Measurements from ENCODE around the gene TRAF3IP1. TPM values are rescaled to one million over a fixed set of nuclear protein-coding genes. Genes with fewer than 3 reads are reported as not detected.
"Not testable (repeated sequence)": the region's sequence is repeated elsewhere in the genome, so short reads cannot be mapped to it uniquely, and the experiment has no call there.

The TRAF3IP1 gene
- total and polyA plus RNA-seq, 5 donors: 6.3 to 19.9 (median 16.9) TPM

- no peaks in the 10 kb centered on the region for H3K4me1 ChIP-seq (ENCODE audit: control insufficient read depth, insufficient read depth, low read length)
- ATAC-seq (no peak), DNase-seq (no peak)
- no peak overlapping the region for H3K4me3 ChIP-seq (ENCODE audit: low read length)
- no peaks in the 10 kb centered on the region for H3K9me3 ChIP-seq (ENCODE audit: control insufficient read depth, low read length)
- H3K27ac ChIP-seq (ENCODE audit: low read length): no peak overlapping the region
- 95% methylated on average over 21 of the region's 21 CpGs for WGBS
- intact Hi-C loops (cut with DNase I): no loop called here
- no peaks in the 10 kb centered on the region for H3K27me3 ChIP-seq (ENCODE audit: control insufficient read depth, insufficient read depth)
Observed at GRCh38 chr2:238403632-238404405, 83.5 kb downstream of the TRAF3IP1 start.

- intact Hi-C loops (cut with DNase I): no loop called here
Observed at GRCh38 chr2:238404406-238405216, 84.3 kb downstream of the TRAF3IP1 start.

GRCh38 chr2:238405217-238405555 lies 84.9 kb downstream of the TRAF3IP1 start:
- H3K4me1 ChIP-seq (ENCODE audit: control insufficient read depth, insufficient read depth, low read length); H3K27ac ChIP-seq (ENCODE audit: low read length); H3K4me3 ChIP-seq (ENCODE audit: low read length); ATAC-seq; H3K27me3 ChIP-seq (ENCODE audit: control insufficient read depth, insufficient read depth); H3K9me3 ChIP-seq (ENCODE audit: control insufficient read depth, low read length); intact Hi-C loops (cut with DNase I); DNase-seq: not testable (repeated sequence)
- WGBS: 94% methylated on average over 4 of the region's 4 CpGs

More at GRCh38 chr2:238404406-238405216, 84.3 kb downstream of the TRAF3IP1 start:
- no peak overlapping the region for H3K4me3 ChIP-seq (ENCODE audit: low read length)
- H3K9me3 ChIP-seq (ENCODE audit: control insufficient read depth, low read length): no peaks in the 10 kb centered on the region
- DNase-seq (no peak), ATAC-seq (no peak)
- 92% methylated on average over 19 of the region's 19 CpGs for WGBS
- H3K27me3 ChIP-seq (ENCODE audit: control insufficient read depth, insufficient read depth): no peaks in the 10 kb centered on the region
- no peak overlapping the region for H3K27ac ChIP-seq (ENCODE audit: low read length)
- H3K4me1 ChIP-seq (ENCODE audit: control insufficient read depth, insufficient read depth, low read length): no peaks in the 10 kb centered on the region

- WGBS: 90% methylated on average over 20 of the region's 20 CpGs
- H3K4me3 ChIP-seq (ENCODE audit: low read length): no peak overlapping the region
Observed at GRCh38 chr2:238406221-238406997, 86.1 kb downstream of the TRAF3IP1 start.

GRCh38 chr2:238406998-238407285 lies 86.6 kb downstream of the TRAF3IP1 start:
- Histone ChIP-seq H3K27me3 (ENCODE audit: control insufficient read depth, insufficient read depth) (no peaks in the 10 kb centered on the region), H3K9me3 (ENCODE audit: control insufficient read depth, low read length) (no peaks in the 10 kb centered on the region), H3K27ac (ENCODE audit: low read length) (no peak overlapping the region), H3K4me3 (ENCODE audit: low read length) (no peak overlapping the region), H3K4me1 (ENCODE audit: control insufficient read depth, insufficient read depth, low read length) (no peaks in the 10 kb centered on the region)
- whole genome bisulfite sequencing: 85% methylated on average over 8 of the region's 8 CpGs
- intact Hi-C loops (cut with DNase I): no loop called here
- ATAC-seq (no peak), DNase-seq (no peak)

More at GRCh38 chr2:238406221-238406997, 86.1 kb downstream of the TRAF3IP1 start:
- H3K4me1 ChIP-seq (ENCODE audit: control insufficient read depth, insufficient read depth, low read length): no peaks in the 10 kb centered on the region
- no peak for DNase-seq
- H3K27me3 ChIP-seq (ENCODE audit: control insufficient read depth, insufficient read depth): no peaks in the 10 kb centered on the region
- no peaks in the 10 kb centered on the region for H3K9me3 ChIP-seq (ENCODE audit: control insufficient read depth, low read length)
- intact Hi-C loops (cut with DNase I): no loop called here
- no peak overlapping the region for H3K27ac ChIP-seq (ENCODE audit: low read length)
- no peak for ATAC-seq

GRCh38 chr2:238407566-238407965 lies 87.2 kb downstream of the TRAF3IP1 start:
- DNase-seq (no peak), ATAC-seq (no peak)
- WGBS: 96% methylated on average over 11 of the region's 11 CpGs
- no peak overlapping the region for H3K4me3 ChIP-seq (ENCODE audit: low read length)
- no peaks in the 10 kb centered on the region for H3K4me1 ChIP-seq (ENCODE audit: control insufficient read depth, insufficient read depth, low read length)
- H3K27ac ChIP-seq (ENCODE audit: low read length): no peak overlapping the region
- intact Hi-C loops (cut with DNase I): no loop called here
- H3K27me3 ChIP-seq (ENCODE audit: control insufficient read depth, insufficient read depth): no peaks in the 10 kb centered on the region
- no peaks in the 10 kb centered on the region for H3K9me3 ChIP-seq (ENCODE audit: control insufficient read depth, low read length)

- Histone ChIP-seq H3K4me1 (ENCODE audit: control insufficient read depth, insufficient read depth, low read length) (no peaks in the 10 kb centered on the region), H3K9me3 (ENCODE audit: control insufficient read depth, low read length) (no peaks in the 10 kb centered on the region), H3K4me3 (ENCODE audit: low read length) (no peak overlapping the region), H3K27me3 (ENCODE audit: control insufficient read depth, insufficient read depth) (no peaks in the 10 kb centered on the region), H3K27ac (ENCODE audit: low read length) (no peak overlapping the region)
- WGBS: 86% methylated on average over 17 of the region's 17 CpGs
- no peak for DNase-seq
- intact Hi-C loops (cut with DNase I): no loop called here
- no peak for ATAC-seq
Observed at GRCh38 chr2:238408615-238409340, 88.5 kb downstream of the TRAF3IP1 start.

GRCh38 chr2:238409341-238410199 lies 89.3 kb downstream of the TRAF3IP1 start:
- H3K27ac ChIP-seq (ENCODE audit: low read length): no peak overlapping the region
- H3K9me3 ChIP-seq (ENCODE audit: control insufficient read depth, low read length): no peaks in the 10 kb centered on the region
- WGBS: 89% methylated on average over 34 of the region's 34 CpGs
- DNase-seq (no peak), ATAC-seq (no peak)
- H3K4me1 ChIP-seq (ENCODE audit: control insufficient read depth, insufficient read depth, low read length): no peaks in the 10 kb centered on the region
- intact Hi-C loops (cut with DNase I): no loop called here
- H3K4me3 ChIP-seq (ENCODE audit: low read length): no peak overlapping the region
- no peaks in the 10 kb centered on the region for H3K27me3 ChIP-seq (ENCODE audit: control insufficient read depth, insufficient read depth)

GRCh38 chr2:238412067-238412767 lies 91.9 kb downstream of the TRAF3IP1 start:
- ATAC-seq (no peak), DNase-seq (no peak)
- WGBS: 87% methylated on average over 12 of the region's 12 CpGs
- no peak overlapping the region for H3K4me3 ChIP-seq (ENCODE audit: low read length)
- H3K4me1 ChIP-seq (ENCODE audit: control insufficient read depth, insufficient read depth, low read length): no peaks in the 10 kb centered on the region
- intact Hi-C loops (cut with DNase I): no loop called here
- H3K27me3 ChIP-seq (ENCODE audit: control insufficient read depth, insufficient read depth): no peaks in the 10 kb centered on the region
- H3K9me3 ChIP-seq (ENCODE audit: control insufficient read depth, low read length): no peaks in the 10 kb centered on the region
- H3K27ac ChIP-seq (ENCODE audit: low read length): no peak overlapping the region

All from right cardiac atrium (tissue), 5 donors.